Ovary (tissue), 3 donors: Measurements from ENCODE around the gene KCTD13.

Experiments
- EP300 ChIP-seq: sonication (generic); formaldehyde crosslinking; IDR thresholded peaks from one replicate; pipeline ENCODE4 v1.6.1; 2017; ENCODE audit warnings: antibody characterized with exemption
- POLR2A ChIP-seq: fragments of 450-650 bp; IDR thresholded peaks from one replicate; pipeline ENCODE4 v1.6.1; 2017; ENCODE audit warnings: antibody characterized with exemption, mild to moderate bottlenecking, moderate library complexity
- TF ChIP-seq, protein P1 (sequence below), 3 donors: fragments of 450-650 bp in 2 of 3; fragments of 200-600 bp in 1 of 3; IDR thresholded peaks; one replicate each; pipeline versions ENCODE4 v1.5.1 to v1.8.0; 2016 to 2022; ENCODE audit warnings: antibody characterized with exemption in 3 of 3, mild to moderate bottlenecking in 1 of 3
- donor health status: DM: no; HTN: no; CAD: no.

DNA sequence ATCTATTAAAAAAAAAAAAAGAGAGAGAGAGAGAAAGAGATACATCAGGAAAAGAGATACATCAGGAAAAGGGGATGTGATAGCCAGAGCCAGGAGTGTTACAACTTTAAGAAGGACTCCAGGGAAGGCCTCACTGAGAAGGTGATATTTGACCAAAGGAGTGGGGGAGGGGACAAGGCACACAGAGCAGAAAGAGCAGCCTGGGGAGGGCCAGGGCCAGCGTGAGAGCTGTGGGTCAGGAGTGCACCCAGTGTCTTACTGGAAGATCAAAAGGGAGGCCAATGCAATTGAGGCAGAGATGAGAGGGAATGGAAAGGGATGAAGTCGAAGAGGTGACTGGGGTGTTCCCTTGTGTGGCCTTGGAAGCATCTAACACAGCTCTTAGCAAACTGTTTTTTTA, 18.1 kb downstream of the KCTD13 start:
- TF ChIP-seq POLR2A = no peak
- TF ChIP-seq, protein P1, sequence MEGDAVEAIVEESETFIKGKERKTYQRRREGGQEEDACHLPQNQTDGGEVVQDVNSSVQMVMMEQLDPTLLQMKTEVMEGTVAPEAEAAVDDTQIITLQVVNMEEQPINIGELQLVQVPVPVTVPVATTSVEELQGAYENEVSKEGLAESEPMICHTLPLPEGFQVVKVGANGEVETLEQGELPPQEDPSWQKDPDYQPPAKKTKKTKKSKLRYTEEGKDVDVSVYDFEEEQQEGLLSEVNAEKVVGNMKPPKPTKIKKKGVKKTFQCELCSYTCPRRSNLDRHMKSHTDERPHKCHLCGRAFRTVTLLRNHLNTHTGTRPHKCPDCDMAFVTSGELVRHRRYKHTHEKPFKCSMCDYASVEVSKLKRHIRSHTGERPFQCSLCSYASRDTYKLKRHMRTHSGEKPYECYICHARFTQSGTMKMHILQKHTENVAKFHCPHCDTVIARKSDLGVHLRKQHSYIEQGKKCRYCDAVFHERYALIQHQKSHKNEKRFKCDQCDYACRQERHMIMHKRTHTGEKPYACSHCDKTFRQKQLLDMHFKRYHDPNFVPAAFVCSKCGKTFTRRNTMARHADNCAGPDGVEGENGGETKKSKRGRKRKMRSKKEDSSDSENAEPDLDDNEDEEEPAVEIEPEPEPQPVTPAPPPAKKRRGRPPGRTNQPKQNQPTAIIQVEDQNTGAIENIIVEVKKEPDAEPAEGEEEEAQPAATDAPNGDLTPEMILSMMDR (IDR thresholded peaks at IDR 0.05) = no peak
- no peak for TF ChIP-seq EP300
